Thyroid gland (tissue), 4 donors: ENCODE results near the gene PTCRA.

Source experiments
- CTCF ChIP-seq, 6 experiments: fragments of 200-600 bp in 3 of 6; fragments of 450-650 bp in 3 of 6; sonication (generic) in 3 of 6; IDR thresholded peaks; one replicate each; pipeline ENCODE4 v1.5.1; 2016 to 2019; ENCODE audit warnings: antibody characterized with exemption in 6 of 6, mild to moderate bottlenecking in 2 of 6, inconsistent platforms in 1 of 6, moderate library complexity in 1 of 6
- POLR2A ChIP-seq, 2 donors: fragments of 450-650 bp; IDR thresholded peaks; one replicate each; pipeline ENCODE4 v1.6.1; 2017; ENCODE audit warnings: antibody characterized with exemption in 2 of 2, mild to moderate bottlenecking in 2 of 2, moderate library complexity in 1 of 2

- TF ChIP-seq POLR2A (IDR thresholded peaks at IDR 0.05) (no peak), CTCF (IDR thresholded peaks at IDR 0.05) (no peak)
Observed at GRCh38 chr6:42938987-42939809, 23.3 kb downstream of the PTCRA start.
